Mucosa of gallbladder (tissue), 1 donor: ENCODE data around the gene HIVEP3. TPM values are rescaled to one million over a fixed set of nuclear protein-coding genes. Genes with fewer than 3 reads are reported as not detected.
A peak's percentile ranks its signal among the peaks of the same experiment; 100 is the strongest.

Experiments
- DNase-seq: peaks from one replicate; pipeline ENCODE4 v3.0.0-alpha.2; 2020; ENCODE audit warnings: low spot score
- total RNA-seq: library from RNA; stranded (reverse); gene quantifications from one replicate; pipeline ENCODE4 v1.2.1, GENCODE V29; 2021
- donor health status: DM: no; HTN: no; CAD: no.

The HIVEP3 gene
- total RNA-seq, 1 donor from 2014 or later: 8.7 TPM

DNA sequence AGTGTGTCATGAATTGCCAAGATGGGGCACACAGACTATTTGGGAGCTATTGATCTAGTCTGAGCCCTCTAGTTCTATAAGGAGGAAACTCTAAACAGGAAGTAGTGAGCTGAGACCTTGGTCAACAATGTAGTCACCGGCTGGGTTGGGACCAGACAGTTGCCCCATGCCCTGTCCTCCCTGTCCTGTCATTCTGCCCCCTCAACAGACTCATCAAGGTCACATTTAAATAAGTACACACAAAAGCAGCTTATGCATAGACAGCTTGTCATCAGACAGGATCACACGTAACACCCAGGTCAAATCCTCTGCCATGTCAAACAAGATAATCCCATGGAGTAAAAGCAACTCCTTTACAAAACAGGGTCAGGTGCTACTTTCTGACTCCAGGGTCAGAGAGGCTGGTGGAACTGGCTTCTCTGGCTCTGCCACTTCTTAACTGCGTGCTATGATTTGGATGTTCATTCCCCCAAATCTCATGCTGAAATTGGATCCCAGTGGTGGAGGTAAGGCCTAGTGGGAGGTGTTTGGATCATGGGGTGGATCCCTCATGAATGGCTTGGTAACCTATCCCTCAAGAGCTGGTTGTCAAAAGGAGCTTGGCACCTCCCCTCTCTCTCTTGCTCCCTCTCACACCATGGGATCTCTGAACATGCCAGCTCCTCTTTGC is 128.9 kb downstream of the HIVEP3 start:
- no peak for DNase-seq

DNA sequence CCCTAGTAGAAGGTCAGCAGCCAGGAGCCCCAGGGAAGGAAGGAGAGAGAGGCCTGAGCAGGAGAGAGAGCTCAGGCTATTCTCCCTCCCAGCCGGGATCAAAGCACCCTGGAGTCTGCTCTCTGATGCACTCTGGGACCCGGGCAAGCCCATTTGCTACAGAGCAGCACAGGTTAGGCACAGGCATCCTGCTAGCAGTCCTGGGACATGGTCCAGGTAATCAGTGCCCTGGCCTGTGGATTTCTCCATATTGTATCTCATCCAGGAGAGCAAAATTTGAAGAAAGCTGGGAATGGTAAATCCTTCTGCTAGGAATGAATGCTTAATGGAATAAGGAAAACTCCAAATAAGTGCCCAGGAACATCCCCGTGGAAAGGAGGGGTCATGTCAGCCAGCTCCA is 130.3 kb downstream of the HIVEP3 start:
- no peak for DNase-seq

DNA sequence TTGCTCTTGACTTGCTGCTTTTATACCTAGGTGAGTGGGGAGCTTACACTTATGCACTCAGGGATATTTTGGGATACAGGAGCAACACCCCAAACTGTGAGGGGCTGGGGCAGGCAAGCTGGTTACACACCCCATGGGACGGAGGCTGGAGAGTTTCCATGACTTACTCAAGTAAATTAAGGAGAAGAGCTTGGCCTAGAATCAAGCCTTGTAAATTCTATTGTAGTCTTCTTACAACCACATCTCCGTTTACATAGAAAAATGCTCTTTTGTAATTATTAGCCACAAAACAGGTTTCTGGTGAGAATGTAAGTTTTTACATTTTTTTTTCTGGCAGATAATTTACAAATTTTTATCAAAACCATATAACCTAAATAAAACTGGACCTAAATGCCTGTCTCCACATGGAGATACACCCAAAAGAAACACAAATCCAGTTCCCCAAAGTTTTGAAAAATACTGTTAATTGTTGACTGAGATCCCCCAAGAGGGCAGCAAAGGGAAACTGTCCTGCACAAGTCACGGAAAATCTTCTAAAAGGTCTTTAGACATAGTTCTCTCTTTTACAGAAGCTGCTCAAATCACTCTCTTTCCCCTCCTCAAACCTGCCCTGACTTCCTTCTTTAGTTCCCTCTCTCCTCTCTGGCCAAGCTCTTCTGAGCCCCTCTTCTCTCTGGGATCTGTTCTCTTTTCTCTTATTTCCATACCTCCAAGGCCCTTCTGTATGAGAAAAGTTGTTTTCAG is 134.0 kb downstream of the HIVEP3 start:
- DNase-seq: no peak

DNA sequence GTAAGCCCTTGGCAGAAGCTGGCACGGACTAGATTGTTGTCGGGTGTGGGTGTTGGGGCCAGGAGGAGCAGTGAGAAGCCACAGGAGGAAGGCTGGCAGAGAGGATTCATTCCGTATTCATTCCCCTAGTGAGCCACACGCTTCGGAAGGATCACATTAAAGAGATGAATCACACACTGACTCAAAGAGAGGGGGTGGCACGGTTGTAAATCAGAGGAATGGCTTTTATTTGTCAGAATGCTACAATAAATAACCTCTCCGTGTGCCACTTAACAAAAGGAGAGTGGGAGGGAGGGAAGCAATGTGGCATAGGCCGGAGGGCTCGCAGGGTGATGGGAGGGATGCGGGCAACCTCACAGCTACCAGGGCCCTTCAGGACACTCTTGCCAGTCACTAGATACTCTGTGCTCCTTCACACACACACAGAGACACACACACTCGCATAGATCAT is 135.5 kb downstream of the HIVEP3 start:
- no peak for DNase-seq

DNA sequence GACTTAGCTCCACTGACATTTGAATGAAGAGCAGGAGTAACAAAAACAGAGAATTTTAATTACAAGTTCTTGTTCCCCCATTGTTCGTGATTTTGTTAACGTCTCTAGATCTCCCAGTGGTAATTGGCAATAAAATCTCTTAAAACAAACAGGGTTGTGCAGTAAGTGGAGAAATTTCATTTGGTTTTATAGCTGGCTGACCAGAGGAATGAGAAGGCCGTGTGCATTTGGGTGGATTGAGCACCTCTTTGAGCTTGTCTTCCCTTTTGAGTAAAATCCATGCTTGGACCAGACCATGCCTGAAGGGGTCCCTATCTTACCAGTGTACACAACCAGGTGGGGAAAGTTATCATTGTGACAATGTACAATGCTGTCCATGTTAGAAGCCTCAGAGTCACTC is 137.8 kb downstream of the HIVEP3 start:
- DNase-seq: no peak

DNA sequence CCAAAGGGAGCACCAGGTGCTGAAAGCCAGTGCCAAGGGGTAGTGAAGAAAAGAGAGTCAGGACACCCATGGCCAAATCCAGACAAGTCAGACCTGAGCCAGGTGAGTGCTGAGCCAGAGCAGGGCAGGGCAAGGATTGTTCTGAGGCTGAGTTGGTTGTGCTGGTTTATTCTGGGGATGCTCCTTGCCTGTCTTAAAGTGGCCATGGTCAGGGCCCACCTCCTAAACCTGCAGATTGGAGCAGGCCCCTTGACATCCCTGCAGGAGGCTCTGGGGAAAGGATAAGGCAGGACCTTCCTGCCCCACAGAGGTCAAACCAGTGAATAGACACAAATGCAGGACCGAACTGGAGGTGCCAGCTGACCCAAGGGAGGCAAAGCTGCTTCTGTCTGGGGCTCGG is 138.4 kb downstream of the HIVEP3 start:
- DNase-seq: no peak

DNA sequence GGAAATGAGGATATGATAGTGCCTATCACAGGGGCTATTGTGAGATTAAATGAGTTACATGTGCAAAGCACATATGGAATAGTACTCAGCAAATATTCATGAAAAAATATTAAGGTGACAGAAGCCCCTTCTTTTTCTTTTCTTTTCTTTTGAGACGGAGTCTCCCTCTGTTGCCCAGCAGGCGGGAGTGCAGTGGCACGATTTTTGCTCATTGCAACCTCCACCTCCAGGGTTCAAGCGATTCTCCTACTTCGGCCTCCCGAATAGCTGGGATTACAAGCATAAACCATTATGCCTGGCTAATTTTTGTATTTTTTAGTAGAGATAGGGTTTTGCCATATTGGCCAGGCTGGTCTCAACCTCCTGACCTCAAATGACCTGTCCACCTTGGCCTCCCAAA is 139.4 kb downstream of the HIVEP3 start:
- DNase-seq: no peak

DNA sequence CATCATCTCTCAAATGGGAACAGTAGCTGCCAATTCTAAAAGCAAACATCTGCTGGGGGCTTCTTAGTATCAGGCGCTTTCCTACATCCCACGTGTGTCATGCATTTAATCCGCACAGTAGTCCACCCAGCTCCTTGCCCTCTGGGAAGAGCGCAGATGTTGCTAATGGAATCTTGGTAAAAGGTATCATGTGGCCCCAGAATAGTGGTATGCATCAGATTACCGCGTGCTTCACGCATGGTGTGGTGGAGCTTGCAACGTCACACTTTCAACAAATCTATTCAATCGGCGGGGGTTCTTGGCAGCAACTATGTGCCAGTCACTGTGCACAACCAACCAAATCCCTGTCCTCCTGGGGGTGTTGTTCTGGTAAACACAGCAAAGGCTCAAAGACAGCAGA is 141.0 kb downstream of the HIVEP3 start:
- no peak for DNase-seq

DNA sequence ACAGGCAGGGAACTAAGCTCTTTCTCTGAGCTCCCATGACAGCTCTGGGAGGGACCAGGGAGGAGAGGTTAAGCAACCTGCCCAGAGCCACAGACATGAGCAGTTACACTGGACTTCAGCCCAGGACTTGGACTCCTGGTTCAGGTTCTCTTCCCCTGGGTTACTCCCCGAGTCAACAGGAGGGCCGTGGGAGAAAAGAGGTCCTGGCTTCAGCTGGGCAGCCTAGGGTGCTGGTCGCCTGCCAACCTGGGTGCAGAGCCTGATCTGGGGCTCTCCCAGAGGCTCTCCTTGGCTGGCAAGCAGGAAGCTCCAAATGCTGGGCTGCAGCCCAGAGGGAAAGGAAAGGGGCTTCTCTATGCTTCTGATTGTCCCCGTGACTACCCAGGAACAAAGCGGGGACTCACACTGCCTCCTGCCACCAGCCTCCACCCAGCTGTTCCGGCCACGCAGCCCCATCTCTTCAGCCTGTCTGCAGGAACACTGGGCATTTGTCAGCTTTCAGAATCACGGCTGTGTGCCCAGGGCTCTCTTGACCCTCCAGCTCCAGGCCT is 141.8 kb downstream of the HIVEP3 start:
- DNase-seq: peak; percentile 44

DNA sequence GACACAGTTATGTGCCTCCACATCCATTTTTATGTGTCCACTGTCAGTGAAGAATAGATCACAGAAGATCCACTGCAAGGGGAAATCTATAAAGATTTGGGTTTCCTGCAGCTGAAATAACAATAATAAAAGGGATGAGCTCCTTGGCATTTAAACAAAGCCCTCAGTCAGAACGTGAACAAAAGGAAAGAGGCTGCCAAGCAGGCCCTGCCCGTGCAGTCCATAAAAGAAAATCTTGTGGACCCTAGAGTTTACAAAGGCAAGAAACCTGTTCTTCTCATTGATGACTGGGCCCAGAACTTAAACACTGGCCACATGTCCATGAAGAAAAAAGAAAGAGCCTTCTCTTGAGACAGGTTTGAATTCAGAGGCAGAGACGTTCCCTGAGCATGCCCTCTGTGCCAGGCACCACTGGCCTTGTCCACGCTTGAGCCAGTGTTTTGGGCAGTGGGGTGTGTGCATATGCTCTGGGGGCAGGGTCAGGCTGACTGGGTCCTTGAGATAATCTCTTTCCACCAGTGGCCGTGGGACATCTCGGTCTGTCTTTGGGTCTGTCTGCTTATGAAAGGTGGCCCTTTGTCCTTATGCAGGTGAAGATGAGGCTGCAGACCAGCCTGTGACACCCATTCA is 142.7 kb downstream of the HIVEP3 start:
- DNase-seq: no peak

DNA sequence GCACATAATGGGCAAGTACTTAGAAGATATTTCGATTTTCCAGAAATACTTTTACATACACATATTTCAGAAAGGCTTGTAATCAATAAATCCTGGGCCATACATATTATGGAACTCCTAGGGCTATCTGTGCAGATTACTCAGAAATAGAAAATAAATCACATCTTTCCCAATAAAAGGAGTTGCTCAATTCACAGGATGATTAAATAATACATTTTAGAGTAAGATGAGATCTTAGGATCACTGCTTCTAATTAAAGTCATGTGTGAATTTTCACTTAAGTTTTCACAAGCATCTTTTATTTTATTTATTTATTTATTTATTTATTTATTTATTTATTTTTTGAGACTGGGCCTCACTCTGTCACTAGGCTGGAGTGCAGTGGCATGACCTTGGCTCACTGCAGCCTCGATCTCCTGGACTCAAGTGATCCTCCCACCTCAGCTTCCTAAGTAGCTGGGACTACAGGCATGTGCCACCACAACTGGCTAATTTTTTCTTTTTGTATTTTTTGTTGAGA is 144.2 kb downstream of the HIVEP3 start:
- no peak for DNase-seq

DNA sequence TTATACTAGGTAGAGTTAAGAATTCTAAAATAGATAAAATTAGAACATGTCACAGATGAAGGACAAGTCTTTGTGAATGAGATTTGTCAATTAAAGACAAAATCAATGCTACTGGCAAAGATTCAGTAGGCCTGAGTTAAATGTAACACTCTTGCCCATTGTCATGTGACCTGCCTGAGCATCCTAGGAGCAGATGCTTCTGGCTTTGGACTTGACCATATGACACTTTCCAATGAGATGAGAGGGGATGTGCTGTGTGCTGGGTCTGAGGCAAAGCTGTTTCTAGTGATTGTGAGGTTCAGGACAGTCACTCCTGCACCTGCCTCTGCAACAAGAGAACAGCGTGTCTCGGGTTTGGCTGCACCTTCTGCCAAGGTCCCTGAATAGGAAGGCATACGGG is 144.9 kb downstream of the HIVEP3 start:
- no peak for DNase-seq

DNA sequence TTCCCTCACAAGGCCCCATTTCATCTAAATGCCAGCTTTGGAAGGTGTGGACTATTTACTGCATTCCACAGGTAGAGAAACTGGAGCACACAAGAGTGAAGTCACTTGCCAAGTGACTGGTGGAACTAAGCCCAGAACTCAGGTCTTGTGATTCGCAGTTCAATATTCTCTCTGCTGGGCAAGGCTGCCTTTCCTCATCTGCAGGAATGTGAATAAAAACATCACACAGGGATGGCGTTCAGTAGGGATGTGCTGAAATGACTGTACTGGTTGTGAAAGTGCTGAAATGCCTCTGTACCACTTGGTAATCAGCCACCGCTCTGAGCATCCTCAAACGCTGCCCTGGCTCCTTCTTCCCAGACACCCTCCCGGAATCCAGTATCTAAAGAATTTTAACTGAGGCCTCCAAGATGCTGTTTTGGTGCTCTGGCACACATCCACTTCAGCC is 145.6 kb downstream of the HIVEP3 start:
- peak; percentile 84 for DNase-seq

DNA sequence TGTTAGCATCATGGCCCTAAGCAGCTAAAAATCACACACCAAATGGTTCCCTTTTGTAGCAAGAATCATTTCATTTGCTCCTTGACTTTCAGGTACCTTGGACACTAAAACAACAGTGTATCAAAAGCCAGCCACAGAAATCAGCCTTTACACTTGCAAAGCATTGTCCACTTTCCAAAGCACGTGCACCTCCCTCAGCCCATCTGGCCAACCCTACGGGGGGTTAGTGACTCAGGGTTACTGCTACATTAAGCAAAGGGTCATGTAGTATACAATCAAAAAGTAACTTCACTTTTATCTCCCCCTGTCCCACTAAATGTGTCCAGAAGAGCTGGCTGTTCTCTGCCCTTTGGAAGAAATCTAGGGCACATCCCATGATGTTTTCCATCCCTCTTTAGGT is 149.7 kb downstream of the HIVEP3 start:
- no peak for DNase-seq

DNA sequence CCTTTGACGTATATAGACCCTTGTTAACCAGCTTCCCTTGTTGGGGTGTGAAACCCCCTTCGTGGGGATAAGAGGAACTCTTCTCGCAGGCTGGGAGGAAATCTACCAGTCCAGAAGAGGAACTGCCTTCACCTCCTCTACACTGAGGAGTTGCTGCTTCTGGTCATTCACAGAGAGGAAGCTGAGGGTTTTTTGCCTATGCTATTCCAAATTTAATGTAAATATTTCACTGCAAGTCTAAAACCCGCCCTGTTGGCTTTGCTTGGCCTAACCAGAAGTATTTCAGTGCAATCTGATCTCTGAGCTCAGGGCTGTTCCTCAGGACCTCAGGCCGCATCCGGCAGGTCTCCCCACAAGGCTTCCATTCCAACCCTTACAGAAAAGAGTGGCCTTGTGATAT is 150.1 kb downstream of the HIVEP3 start:
- no peak for DNase-seq

DNA sequence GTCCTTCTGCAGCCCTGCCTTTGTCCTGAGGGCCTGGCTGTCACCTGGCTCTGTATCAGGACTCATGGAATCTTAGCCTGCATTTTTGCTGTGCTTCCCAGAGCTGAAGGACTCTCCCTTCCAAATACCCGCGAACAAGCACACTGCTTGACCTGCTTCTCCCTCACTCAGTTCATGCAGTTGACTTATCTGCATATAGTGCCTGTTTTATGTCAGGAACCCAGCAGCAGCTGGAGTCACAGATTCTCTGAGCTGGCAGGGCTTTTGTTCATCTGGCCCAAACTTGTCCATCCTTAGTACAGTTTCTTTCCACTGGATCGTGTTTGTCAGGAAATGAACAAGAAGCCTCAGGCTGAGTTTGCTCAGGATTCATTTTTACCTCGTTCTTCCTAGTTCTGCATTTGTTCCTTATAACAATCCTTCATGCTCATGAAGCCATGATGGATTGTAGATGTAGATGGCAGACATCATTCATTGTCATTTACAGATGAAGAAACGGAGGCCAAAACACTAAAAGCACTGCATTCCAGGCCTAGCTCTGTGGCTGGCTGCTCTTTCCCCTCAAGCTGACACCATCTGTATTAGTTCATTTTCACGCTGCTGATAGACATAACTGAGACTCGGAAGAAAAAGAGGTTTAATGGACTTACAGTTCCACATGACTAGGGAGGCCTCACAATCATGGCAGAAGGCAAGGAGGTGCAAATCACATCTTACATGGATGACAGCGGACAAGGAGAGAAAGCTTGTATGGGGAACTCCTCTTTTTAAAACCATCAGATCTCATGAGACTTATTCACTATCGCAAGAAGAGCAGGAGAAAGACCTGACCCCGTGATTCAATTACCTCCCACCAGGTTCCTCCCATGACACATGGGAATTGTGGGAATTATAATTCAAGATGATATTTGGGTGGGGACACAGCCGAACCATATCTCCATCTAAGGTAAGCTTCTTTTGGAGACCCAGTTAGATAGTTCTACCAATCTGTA is 150.9 kb downstream of the HIVEP3 start:
- DNase-seq: peak; percentile 36

DNA sequence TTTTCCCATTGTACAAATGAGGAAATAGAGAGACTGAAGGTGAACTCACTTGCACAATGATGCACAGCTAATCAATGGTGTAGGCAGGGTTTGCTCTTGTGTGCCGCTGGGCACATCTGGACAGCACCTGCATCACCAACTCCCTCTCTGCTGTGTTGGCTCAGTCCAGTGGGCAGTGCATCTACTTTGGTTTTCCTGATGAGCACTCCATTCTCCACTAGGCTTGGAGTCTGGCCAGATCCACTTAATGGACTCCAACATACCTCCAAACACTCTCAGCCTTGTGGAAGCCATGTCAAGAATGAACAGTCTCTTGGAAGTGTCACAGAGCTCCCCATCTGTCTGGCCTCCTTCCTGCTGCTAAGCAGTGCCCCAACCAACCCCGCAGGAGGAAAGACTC is 152.2 kb downstream of the HIVEP3 start:
- no peak for DNase-seq

DNA sequence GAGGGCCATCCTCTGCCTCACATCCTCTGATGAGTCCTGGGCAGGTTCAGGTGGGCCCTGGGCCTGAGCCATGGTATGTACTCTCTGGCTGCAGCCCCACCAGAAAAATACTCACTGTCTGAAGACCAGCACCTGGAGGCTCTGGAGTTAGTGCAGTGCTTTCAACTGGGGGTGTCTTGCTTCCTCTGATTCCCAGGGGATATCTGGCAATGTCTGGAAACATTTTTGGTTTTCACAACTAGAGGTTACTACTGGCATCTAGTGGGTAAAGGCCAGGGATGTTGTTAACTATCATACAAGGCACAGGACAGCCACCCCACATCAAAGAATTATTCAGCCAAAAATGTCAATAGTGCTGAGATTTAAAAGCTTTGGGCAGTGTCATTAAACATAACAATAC is 152.7 kb downstream of the HIVEP3 start:
- DNase-seq: no peak

DNA sequence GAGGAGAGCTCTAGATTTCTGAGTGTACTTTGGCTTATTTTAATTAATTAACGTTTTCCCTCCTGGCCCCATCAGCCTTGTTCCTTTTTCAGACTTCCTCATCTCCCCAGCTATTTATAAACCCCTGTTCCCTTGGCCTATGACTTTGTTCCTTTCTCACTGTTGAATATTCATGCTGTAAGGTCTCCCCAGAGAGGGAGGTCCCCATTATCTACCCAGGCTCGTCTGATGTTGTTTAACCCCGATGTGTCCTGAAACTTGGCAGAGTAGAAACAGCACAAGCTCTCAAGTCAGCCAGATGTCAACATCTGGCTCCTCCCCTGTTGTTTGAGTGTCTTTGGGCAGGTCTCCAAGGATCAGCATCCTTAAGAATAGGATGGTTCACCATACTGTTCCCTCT is 153.6 kb downstream of the HIVEP3 start:
- DNase-seq: no peak

DNA sequence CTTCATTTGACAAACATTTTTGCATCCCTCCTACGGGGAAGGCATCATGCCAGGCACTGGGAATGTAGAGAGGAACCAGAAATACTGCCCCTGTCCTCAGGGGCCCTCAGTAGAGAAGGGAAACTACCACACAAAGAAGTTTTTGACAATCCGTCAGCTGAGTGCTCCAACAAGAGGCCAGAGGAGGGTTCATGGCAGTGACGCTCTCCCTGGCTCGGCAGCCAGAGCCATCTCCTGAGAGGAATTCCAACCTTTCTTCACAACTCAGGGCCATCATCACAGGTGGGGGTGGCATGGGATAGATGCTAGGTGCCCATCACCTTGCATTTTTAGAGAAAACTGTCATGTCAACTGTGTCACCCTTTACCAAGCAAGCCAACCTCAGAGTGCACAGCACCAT is 154.1 kb downstream of the HIVEP3 start:
- no peak for DNase-seq

DNA sequence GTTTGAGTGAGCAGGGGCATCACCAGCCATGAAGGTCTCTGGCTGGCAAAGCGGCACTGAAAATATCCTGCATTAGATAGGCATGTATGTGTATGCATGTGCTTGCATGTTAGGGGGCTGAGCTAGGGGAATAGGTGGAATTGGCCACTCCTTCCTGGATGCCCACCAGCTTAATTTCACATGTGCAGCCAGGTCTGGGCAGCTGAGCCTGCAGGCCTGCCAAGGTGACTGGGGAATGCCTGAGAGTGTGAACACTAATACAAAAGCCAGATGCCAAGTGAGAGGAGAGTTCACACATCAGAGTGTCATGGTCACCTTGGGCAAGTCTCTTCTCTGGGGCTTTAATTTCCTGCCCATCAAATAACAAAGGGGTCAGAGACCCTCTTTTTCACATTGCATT is 155.9 kb downstream of the HIVEP3 start:
- no peak for DNase-seq
